ENCODE measurements around the gene NFIX.

DNA sequence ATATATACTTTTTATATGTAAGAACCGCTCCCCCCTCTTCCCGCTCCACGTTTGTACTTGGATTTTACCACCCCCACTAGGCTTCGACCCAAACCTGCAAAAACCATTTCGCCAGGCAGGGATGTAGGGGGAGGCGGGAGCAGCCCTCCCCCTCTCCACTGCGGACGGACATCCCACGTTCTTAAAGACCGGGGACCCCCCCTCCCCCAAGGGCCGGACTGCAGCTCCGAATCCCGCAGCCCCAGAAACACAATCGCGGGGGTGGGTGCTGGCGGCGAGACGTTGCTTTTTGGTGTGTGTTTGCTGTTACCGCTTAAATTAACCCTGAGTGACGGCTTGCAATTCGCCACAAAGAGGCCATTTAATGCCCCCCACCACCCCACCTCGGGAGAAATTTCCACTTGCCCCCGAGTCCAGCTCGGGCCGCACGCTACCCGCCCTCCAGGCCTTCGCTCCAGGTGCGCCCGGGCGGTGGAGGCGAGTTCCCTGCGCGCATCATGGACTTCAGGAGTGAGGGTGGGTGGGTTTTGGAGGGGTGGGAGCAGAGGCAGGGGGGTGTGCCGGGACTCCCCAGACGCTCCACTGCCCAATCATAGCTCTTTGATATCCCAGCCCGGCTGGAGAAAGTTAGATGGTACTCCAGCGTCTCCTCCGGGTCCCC, 15.8 kb downstream of the NFIX start:
- TF ChIP-seq CTCF (IDR thresholded peaks at IDR 0.05 in 4 of 5, conservative IDR thresholded peaks at IDR 0.05 in 1 of 5) (no peak), POLR2A (IDR thresholded peaks at IDR 0.05) (no peak)

Data from gastrocnemius medialis (tissue), 4 donors.